SK-N-SH (cell line): Measurements from ENCODE around the gene CRISPLD2.

ENCODE experiments used
- JUND ChIP-seq: IDR thresholded peaks from 2 replicates; pipeline ENCODE4 v1.4.0; 2012
- RAD21 ChIP-seq: IDR thresholded peaks from 2 replicates; pipeline ENCODE4 v1.6.1; 2012; ENCODE audit warnings: mild to moderate bottlenecking, low read length
- TEAD4 ChIP-seq: IDR thresholded peaks from 2 replicates; pipeline ENCODE4 v1.4.0; 2012; ENCODE audit warnings: mild to moderate bottlenecking, borderline replicate concordance; ENCODE audit not compliant: insufficient read depth
- TF ChIP-seq, protein P1 (sequence below): IDR thresholded peaks from 2 replicates; pipeline ENCODE4 v1.4.0; 2012; ENCODE audit warnings: low read depth
- TF ChIP-seq, protein P2 (sequence below): IDR thresholded peaks from 2 replicates; pipeline ENCODE4 v1.6.1; 2012; ENCODE audit warnings: mild to moderate bottlenecking, low read depth, low read length, moderate library complexity

DNA sequence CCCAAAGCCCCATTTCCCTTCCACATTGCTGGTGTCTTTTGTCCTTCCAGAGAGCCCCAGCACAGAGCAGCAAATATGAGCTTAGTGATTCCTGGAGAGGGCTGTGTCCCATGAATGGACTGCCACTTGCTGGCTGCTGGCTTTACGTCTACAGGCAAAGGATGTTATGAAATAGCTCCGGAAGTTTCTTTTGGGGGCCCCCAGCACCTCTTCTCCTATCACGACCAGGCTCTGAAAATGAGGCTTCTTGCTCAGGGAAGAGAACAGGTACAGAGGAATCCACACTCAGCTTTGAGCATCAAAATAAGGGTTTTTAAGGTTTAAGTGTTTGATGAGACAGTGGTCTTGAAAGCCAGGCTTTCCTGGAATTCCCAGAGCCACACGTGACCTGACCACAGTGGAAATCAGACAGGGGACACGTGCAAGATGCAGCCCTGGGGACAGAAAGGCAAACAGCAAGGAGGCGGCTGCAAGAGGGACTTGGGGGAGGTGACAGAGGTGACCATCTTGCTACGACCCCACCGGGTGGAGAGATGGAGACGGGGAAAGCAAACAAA is 133.5 kb downstream of the CRISPLD2 start:
- TF ChIP-seq TEAD4 (no peak), RAD21 (no peak), JUND (no peak)
- TF ChIP-seq, protein P1, sequence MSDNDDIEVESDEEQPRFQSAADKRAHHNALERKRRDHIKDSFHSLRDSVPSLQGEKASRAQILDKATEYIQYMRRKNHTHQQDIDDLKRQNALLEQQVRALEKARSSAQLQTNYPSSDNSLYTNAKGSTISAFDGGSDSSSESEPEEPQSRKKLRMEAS, result no peak
- TF ChIP-seq, protein P2, sequence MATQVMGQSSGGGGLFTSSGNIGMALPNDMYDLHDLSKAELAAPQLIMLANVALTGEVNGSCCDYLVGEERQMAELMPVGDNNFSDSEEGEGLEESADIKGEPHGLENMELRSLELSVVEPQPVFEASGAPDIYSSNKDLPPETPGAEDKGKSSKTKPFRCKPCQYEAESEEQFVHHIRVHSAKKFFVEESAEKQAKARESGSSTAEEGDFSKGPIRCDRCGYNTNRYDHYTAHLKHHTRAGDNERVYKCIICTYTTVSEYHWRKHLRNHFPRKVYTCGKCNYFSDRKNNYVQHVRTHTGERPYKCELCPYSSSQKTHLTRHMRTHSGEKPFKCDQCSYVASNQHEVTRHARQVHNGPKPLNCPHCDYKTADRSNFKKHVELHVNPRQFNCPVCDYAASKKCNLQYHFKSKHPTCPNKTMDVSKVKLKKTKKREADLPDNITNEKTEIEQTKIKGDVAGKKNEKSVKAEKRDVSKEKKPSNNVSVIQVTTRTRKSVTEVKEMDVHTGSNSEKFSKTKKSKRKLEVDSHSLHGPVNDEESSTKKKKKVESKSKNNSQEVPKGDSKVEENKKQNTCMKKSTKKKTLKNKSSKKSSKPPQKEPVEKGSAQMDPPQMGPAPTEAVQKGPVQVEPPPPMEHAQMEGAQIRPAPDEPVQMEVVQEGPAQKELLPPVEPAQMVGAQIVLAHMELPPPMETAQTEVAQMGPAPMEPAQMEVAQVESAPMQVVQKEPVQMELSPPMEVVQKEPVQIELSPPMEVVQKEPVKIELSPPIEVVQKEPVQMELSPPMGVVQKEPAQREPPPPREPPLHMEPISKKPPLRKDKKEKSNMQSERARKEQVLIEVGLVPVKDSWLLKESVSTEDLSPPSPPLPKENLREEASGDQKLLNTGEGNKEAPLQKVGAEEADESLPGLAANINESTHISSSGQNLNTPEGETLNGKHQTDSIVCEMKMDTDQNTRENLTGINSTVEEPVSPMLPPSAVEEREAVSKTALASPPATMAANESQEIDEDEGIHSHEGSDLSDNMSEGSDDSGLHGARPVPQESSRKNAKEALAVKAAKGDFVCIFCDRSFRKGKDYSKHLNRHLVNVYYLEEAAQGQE, result no peak
